ENCODE measurements around the gene PSD2.

Gene PSD2

GRCh38 chr5:139863855-139864558, 68.4 kb downstream of the PSD2 start:
- H3K36me3 Mint-ChIP-seq (ENCODE audit: low read depth): no peaks in the 10 kb centered on the region
- H3K27ac Mint-ChIP-seq: no peak overlapping the region
- intact Hi-C loops (cut with micrococcal nuclease): loop anchor here (1.0 kb wide), 1 partner anchor 77 kb away; no protein-coding TSS in a partner anchor
- peaks cover 20% of the 10 kb centered on the region for H3K27me3 Mint-ChIP-seq
- no peaks in the 10 kb centered on the region for H3K9me3 Mint-ChIP-seq
- H3K4me1 Mint-ChIP-seq (ENCODE audit: low read depth): no peaks in the 10 kb centered on the region
- no peak overlapping the region for H3K4me3 Mint-ChIP-seq

GRCh38 chr5:139864716-139865483, 69.3 kb downstream of the PSD2 start:
- H3K27ac Mint-ChIP-seq: no peak overlapping the region

GRCh38 chr5:139867109-139867508, 71.5 kb downstream of the PSD2 start:
- Mint-ChIP-seq H3K36me3 (ENCODE audit: low read depth) (no peaks in the 10 kb centered on the region), H3K27me3 (peaks cover 24% of the 10 kb centered on the region), H3K4me1 (ENCODE audit: low read depth) (no peaks in the 10 kb centered on the region), H3K27ac (no peak overlapping the region), H3K9me3 (no peaks in the 10 kb centered on the region), H3K4me3 (no peak overlapping the region)
- intact Hi-C loops (cut with micrococcal nuclease): no loop called here

More at GRCh38 chr5:139864716-139865483, 69.3 kb downstream of the PSD2 start:
- Mint-ChIP-seq H3K4me1 (ENCODE audit: low read depth) (no peaks in the 10 kb centered on the region), H3K4me3 (no peak overlapping the region), H3K36me3 (ENCODE audit: low read depth) (no peaks in the 10 kb centered on the region), H3K27me3 (peaks cover 18% of the 10 kb centered on the region), H3K9me3 (no peaks in the 10 kb centered on the region)
- intact Hi-C loops (cut with micrococcal nuclease): loop anchor here (1.0 kb wide), 1 partner anchor 78 kb away; no protein-coding TSS in a partner anchor

- Mint-ChIP-seq H3K27me3 (peaks cover 24% of the 10 kb centered on the region), H3K4me3 (no peak overlapping the region), H3K36me3 (ENCODE audit: low read depth) (no peaks in the 10 kb centered on the region), H3K4me1 (ENCODE audit: low read depth) (no peaks in the 10 kb centered on the region), H3K9me3 (no peaks in the 10 kb centered on the region), H3K27ac (no peak overlapping the region)
- intact Hi-C loops (cut with micrococcal nuclease): no loop called here
These were observed 72.0 kb downstream of the PSD2 start for GRCh38 chr5:139867581-139867980.

GRCh38 chr5:139869042-139869790, 73.6 kb downstream of the PSD2 start:
- H3K27me3 Mint-ChIP-seq: peaks cover 29% of the 10 kb centered on the region
- H3K9me3 Mint-ChIP-seq: no peaks in the 10 kb centered on the region
- no peaks in the 10 kb centered on the region for H3K4me1 Mint-ChIP-seq (ENCODE audit: low read depth)
- no peaks in the 10 kb centered on the region for H3K36me3 Mint-ChIP-seq (ENCODE audit: low read depth)
- H3K27ac Mint-ChIP-seq: no peak overlapping the region
- intact Hi-C loops (cut with micrococcal nuclease): no loop called here
- H3K4me3 Mint-ChIP-seq: no peak overlapping the region

- Mint-ChIP-seq H3K4me3 (no peak overlapping the region), H3K27me3 (peaks cover 22% of the 10 kb centered on the region), H3K9me3 (no peaks in the 10 kb centered on the region), H3K4me1 (ENCODE audit: low read depth) (no peaks in the 10 kb centered on the region), H3K27ac (no peak overlapping the region), H3K36me3 (ENCODE audit: low read depth) (no peaks in the 10 kb centered on the region)
- intact Hi-C loops (cut with micrococcal nuclease): no loop called here
These were observed 75.1 kb downstream of the PSD2 start for GRCh38 chr5:139870677-139871076.

- Mint-ChIP-seq H3K27me3 (peaks cover 21% of the 10 kb centered on the region), H3K4me1 (ENCODE audit: low read depth) (no peaks in the 10 kb centered on the region), H3K36me3 (ENCODE audit: low read depth) (no peaks in the 10 kb centered on the region), H3K4me3 (no peak overlapping the region), H3K9me3 (no peaks in the 10 kb centered on the region), H3K27ac (no peak overlapping the region)
- intact Hi-C loops (cut with micrococcal nuclease): no loop called here
These were observed 76.0 kb downstream of the PSD2 start for GRCh38 chr5:139871614-139872013.

GRCh38 chr5:139872052-139872766, 76.6 kb downstream of the PSD2 start:
- no peak overlapping the region for H3K4me3 Mint-ChIP-seq
- H3K27me3 Mint-ChIP-seq: peaks cover 17% of the 10 kb centered on the region
- H3K27ac Mint-ChIP-seq: no peak overlapping the region
- H3K9me3 Mint-ChIP-seq: no peaks in the 10 kb centered on the region
- H3K36me3 Mint-ChIP-seq (ENCODE audit: low read depth): no peaks in the 10 kb centered on the region
- intact Hi-C loops (cut with micrococcal nuclease): no loop called here
- H3K4me1 Mint-ChIP-seq (ENCODE audit: low read depth): no peaks in the 10 kb centered on the region

GRCh38 chr5:139872851-139873794, 77.5 kb downstream of the PSD2 start:
- intact Hi-C loops (cut with micrococcal nuclease): no loop called here
- Mint-ChIP-seq H3K4me3 (no peak overlapping the region), H3K36me3 (ENCODE audit: low read depth) (no peaks in the 10 kb centered on the region), H3K4me1 (ENCODE audit: low read depth) (no peaks in the 10 kb centered on the region), H3K9me3 (no peaks in the 10 kb centered on the region), H3K27me3 (peaks cover 15% of the 10 kb centered on the region), H3K27ac (no peak overlapping the region)

GRCh38 chr5:139875957-139876356, 80.3 kb downstream of the PSD2 start:
- Mint-ChIP-seq H3K4me3 (no peak overlapping the region), H3K4me1 (ENCODE audit: low read depth) (no peaks in the 10 kb centered on the region), H3K27me3 (peaks cover 9% of the 10 kb centered on the region), H3K9me3 (no peaks in the 10 kb centered on the region), H3K36me3 (ENCODE audit: low read depth) (no peaks in the 10 kb centered on the region), H3K27ac (no peak overlapping the region)
- intact Hi-C loops (cut with micrococcal nuclease): no loop called here

GRCh38 chr5:139877129-139877597, 81.6 kb downstream of the PSD2 start:
- Mint-ChIP-seq H3K27me3 (peaks cover 9% of the 10 kb centered on the region), H3K27ac (no peak overlapping the region), H3K9me3 (no peaks in the 10 kb centered on the region), H3K4me1 (ENCODE audit: low read depth) (no peaks in the 10 kb centered on the region), H3K4me3 (no peak overlapping the region), H3K36me3 (ENCODE audit: low read depth) (no peaks in the 10 kb centered on the region)
- intact Hi-C loops (cut with micrococcal nuclease): no loop called here

GRCh38 chr5:139878093-139878492, 82.5 kb downstream of the PSD2 start:
- Mint-ChIP-seq H3K9me3 (no peaks in the 10 kb centered on the region), H3K4me1 (ENCODE audit: low read depth) (no peaks in the 10 kb centered on the region), H3K27ac (no peak overlapping the region), H3K27me3 (peaks cover 9% of the 10 kb centered on the region), H3K4me3 (no peak overlapping the region), H3K36me3 (ENCODE audit: low read depth) (no peaks in the 10 kb centered on the region)
- intact Hi-C loops (cut with micrococcal nuclease): no loop called here

All from dendritic cell treated with granulocyte-macrophage colony-stimulating factor and Interleukin-4, amounts not matched to agents 40 ng/mL and 50 ng/mL, for 4 days (primary cell).